GM18951 (cell line): Measurements from ENCODE around the gene PROX1.

Source experiments
- POLR2A ChIP-seq: IDR thresholded peaks from 4 replicates; pipeline ENCODE4 v1.6.1; 2011; ENCODE audit warnings: mild to moderate bottlenecking; ENCODE audit not compliant: insufficient read length, insufficient read depth; ENCODE audit errors: extremely low read depth
- in situ Hi-C: fragments of 300-500 bp; cut with MboI; formaldehyde crosslinking; loops from one replicate; pipeline ENCODE4 v1.12.0; 2022; ENCODE audit warnings: low sequenced_read_pairs, mixed read lengths, inconsistent platforms; ENCODE audit not compliant: unreplicated experiment

PROX1 gene

GRCh38 chr1:213987927-213988506, at the start of gene PROX1:
Gene PROX1, plus strand, starts transcription at chr1:213987973. Its CDS starts 8,563 bp downstream, at chr1:213996536.
- TF ChIP-seq POLR2A, result no peak

GRCh38 chr1:213938776-213939175, 49.0 kb upstream of the PROX1 start:
- no peak for TF ChIP-seq POLR2A
- in situ Hi-C loops, result no loop called here

More at GRCh38 chr1:213987927-213988506, at the start of gene PROX1:
- in situ Hi-C loops, result no loop called here

- in situ Hi-C loops, result no loop called here
- TF ChIP-seq POLR2A, result no peak
Observed at GRCh38 chr1:213939888-213940287, 47.9 kb upstream of the PROX1 start.

GRCh38 chr1:213940947-213941346, 46.8 kb upstream of the PROX1 start:
- in situ Hi-C loops, result no loop called here

GRCh38 chr1:213942061-213942460, 45.7 kb upstream of the PROX1 start:
- no peak for TF ChIP-seq POLR2A
- in situ Hi-C loops, result no loop called here

More at GRCh38 chr1:213940947-213941346, 46.8 kb upstream of the PROX1 start:
- no peak for TF ChIP-seq POLR2A

- in situ Hi-C loops, result no loop called here
- TF ChIP-seq POLR2A, result no peak
Observed at GRCh38 chr1:213947200-213947801, 40.5 kb upstream of the PROX1 start.

- in situ Hi-C loops, result no loop called here
- no peak for TF ChIP-seq POLR2A
Observed at GRCh38 chr1:213951876-213952275, 35.9 kb upstream of the PROX1 start.

- TF ChIP-seq POLR2A, result no peak
- in situ Hi-C loops, result no loop called here
Observed at GRCh38 chr1:213953806-213954205, 34.0 kb upstream of the PROX1 start.

- TF ChIP-seq POLR2A, result no peak
- in situ Hi-C loops, result no loop called here
Observed at GRCh38 chr1:213956295-213956770, 31.4 kb upstream of the PROX1 start.

GRCh38 chr1:213958346-213958745, 29.4 kb upstream of the PROX1 start:
- no peak for TF ChIP-seq POLR2A
- in situ Hi-C loops, result no loop called here

GRCh38 chr1:213960963-213961362, 26.8 kb upstream of the PROX1 start:
- in situ Hi-C loops, result no loop called here
- TF ChIP-seq POLR2A, result no peak

- no peak for TF ChIP-seq POLR2A
- in situ Hi-C loops, result no loop called here
Observed at GRCh38 chr1:213962508-213962907, 25.3 kb upstream of the PROX1 start.

GRCh38 chr1:213966122-213966521, 21.7 kb upstream of the PROX1 start:
- in situ Hi-C loops, result no loop called here
- TF ChIP-seq POLR2A, result no peak

- no peak for TF ChIP-seq POLR2A
- in situ Hi-C loops, result no loop called here
Observed at GRCh38 chr1:213968146-213968825, 19.5 kb upstream of the PROX1 start.
